ENCODE data around the gene RTP5.
"Not testable (repeated sequence)": the region's sequence is repeated elsewhere in the genome, so short reads cannot be mapped to it uniquely, and the experiment has no call there.

Gene RTP5

DNA sequence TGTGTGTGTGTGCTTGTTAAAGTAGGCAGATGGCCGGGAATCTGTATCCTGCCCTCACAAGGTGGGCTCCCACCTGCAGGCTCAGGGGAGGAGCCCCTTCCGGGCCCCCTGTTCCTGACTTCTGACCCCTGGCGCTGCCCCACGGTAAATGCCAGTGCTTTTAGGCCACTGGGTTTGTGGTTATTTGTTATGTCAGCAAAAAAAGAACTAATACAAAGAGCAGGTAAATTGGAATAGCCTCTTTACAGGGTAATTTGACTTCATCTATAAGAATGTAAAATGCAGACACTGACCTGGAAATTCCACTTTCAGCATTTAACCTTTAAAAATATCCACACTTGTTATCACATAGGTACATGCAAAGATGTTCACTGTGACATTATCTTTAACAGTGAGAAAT lies 44.2 kb downstream of the RTP5 start:
- Histone ChIP-seq H4K20me1 (ENCODE audit: low read depth, low read length) (no peaks in the 10 kb centered on the region), H2AFZ (ENCODE audit: low read depth, low read length, severe bottlenecking) (no peak overlapping the region), H3K27me3 (ENCODE audit: low read length) (no peaks in the 10 kb centered on the region), H3K4me2 (ENCODE audit: low read depth, low read length, poor library complexity, severe bottlenecking) (no peak overlapping the region), H3K9ac (ENCODE audit: low read length) (no peak overlapping the region), H3K9me2 (replicated peaks; ENCODE audit: insufficient read depth, low read length) (no peaks in the 10 kb centered on the region), H3K27ac (ENCODE audit: low read depth, low read length) (no peak overlapping the region), H3K9me3 (ENCODE audit: insufficient read depth, low read length) (no peaks in the 10 kb centered on the region), H3F3A (ENCODE audit: insufficient read depth) (no peaks in the 10 kb centered on the region), H3K4me3 (ENCODE audit: insufficient read depth, low read length, poor library complexity, severe bottlenecking) (no peak overlapping the region), H3K79me2 (ENCODE audit: insufficient read depth, low read length) (no peaks in the 10 kb centered on the region), H3K36me3 (ENCODE audit: low read length) (no peaks in the 10 kb centered on the region)
- TF ChIP-seq EZH2phosphoT487 (conservative IDR thresholded peaks at IDR 0.05; ENCODE audit: low read length) (no peak), CTCF (IDR thresholded peaks at IDR 0.05; ENCODE audit: insufficient read depth, low read length, poor library complexity, severe bottlenecking) (no peak)

DNA sequence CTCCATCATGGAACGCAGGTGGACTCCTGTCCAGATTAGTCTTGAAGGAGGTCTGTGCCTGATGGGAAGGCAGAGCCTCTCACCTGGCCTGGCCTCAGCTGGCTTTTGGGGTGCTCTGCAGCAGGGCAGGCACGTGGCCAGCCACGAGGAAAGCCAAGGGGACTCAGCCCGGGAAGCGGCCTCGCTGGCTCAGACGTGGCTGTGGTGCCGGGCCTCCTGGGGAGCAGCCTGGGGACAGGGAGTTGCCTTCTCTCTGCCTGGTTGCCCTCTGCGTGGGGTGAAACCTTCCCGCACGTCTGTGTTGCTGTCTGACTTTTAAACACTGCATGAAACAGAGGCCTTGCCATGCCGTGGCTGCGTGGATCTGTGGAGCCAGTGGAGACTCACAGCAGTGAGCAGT lies 45.0 kb downstream of the RTP5 start:
- no peaks in the 10 kb centered on the region for H3F3A ChIP-seq (ENCODE audit: insufficient read depth)
- H4K20me1 ChIP-seq (ENCODE audit: low read depth, low read length) = no peaks in the 10 kb centered on the region
- no peak overlapping the region for H2AFZ ChIP-seq (ENCODE audit: low read depth, low read length, severe bottlenecking)
- no peak overlapping the region for H3K27ac ChIP-seq (ENCODE audit: low read depth, low read length)
- no peaks in the 10 kb centered on the region for H3K36me3 ChIP-seq (ENCODE audit: low read length)
- H3K4me3 ChIP-seq (ENCODE audit: insufficient read depth, low read length, poor library complexity, severe bottlenecking) = no peak overlapping the region
- no peak overlapping the region for H3K4me2 ChIP-seq (ENCODE audit: low read depth, low read length, poor library complexity, severe bottlenecking)
- TF ChIP-seq EZH2phosphoT487 (conservative IDR thresholded peaks at IDR 0.05; ENCODE audit: low read length) (no peak), CTCF (IDR thresholded peaks at IDR 0.05; ENCODE audit: insufficient read depth, low read length, poor library complexity, severe bottlenecking) (no peak)
- no peaks in the 10 kb centered on the region for H3K9me2 ChIP-seq (replicated peaks; ENCODE audit: insufficient read depth, low read length)
- no peaks in the 10 kb centered on the region for H3K9me3 ChIP-seq (ENCODE audit: insufficient read depth, low read length)
- H3K9ac ChIP-seq (ENCODE audit: low read length) = no peak overlapping the region
- H3K79me2 ChIP-seq (ENCODE audit: insufficient read depth, low read length) = no peaks in the 10 kb centered on the region
- H3K27me3 ChIP-seq (ENCODE audit: low read length) = no peaks in the 10 kb centered on the region

DNA sequence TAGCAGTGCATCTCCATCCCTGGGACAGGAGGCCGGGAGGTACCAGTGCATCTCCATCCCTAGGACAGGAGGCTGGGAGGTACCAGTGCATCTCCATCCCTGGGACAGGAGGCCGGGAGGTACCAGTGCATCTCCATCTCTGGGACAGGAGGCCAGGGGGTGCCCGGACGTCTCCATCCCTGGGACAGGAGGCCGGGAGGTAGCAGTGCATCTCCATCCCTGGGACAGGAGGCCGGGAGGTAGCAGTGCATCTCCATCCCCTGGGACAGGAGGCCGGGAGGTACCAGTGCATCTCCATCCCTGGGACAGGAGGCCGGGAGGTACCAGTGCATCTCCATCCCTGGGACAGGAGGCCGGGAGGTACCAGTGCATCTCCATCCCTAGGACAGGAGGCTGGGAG lies 52.1 kb downstream of the RTP5 start:
- not testable (repeated sequence) for H3K27me3 ChIP-seq (ENCODE audit: low read length); H3F3A ChIP-seq (ENCODE audit: insufficient read depth); H3K36me3 ChIP-seq (ENCODE audit: low read length); H3K9me3 ChIP-seq (ENCODE audit: insufficient read depth, low read length); H4K20me1 ChIP-seq (ENCODE audit: low read depth, low read length); H3K9ac ChIP-seq (ENCODE audit: low read length); H3K4me3 ChIP-seq (ENCODE audit: insufficient read depth, low read length, poor library complexity, severe bottlenecking); H3K79me2 ChIP-seq (ENCODE audit: insufficient read depth, low read length); H3K4me2 ChIP-seq (ENCODE audit: low read depth, low read length, poor library complexity, severe bottlenecking); H2AFZ ChIP-seq (ENCODE audit: low read depth, low read length, severe bottlenecking); H3K27ac ChIP-seq (ENCODE audit: low read depth, low read length); H3K9me2 ChIP-seq (replicated peaks; ENCODE audit: insufficient read depth, low read length)

- H3K79me2 ChIP-seq (ENCODE audit: insufficient read depth, low read length) = no peaks in the 10 kb centered on the region
Observed at GRCh38 chr2:241922411-241922810, 52.9 kb downstream of the RTP5 start.

DNA sequence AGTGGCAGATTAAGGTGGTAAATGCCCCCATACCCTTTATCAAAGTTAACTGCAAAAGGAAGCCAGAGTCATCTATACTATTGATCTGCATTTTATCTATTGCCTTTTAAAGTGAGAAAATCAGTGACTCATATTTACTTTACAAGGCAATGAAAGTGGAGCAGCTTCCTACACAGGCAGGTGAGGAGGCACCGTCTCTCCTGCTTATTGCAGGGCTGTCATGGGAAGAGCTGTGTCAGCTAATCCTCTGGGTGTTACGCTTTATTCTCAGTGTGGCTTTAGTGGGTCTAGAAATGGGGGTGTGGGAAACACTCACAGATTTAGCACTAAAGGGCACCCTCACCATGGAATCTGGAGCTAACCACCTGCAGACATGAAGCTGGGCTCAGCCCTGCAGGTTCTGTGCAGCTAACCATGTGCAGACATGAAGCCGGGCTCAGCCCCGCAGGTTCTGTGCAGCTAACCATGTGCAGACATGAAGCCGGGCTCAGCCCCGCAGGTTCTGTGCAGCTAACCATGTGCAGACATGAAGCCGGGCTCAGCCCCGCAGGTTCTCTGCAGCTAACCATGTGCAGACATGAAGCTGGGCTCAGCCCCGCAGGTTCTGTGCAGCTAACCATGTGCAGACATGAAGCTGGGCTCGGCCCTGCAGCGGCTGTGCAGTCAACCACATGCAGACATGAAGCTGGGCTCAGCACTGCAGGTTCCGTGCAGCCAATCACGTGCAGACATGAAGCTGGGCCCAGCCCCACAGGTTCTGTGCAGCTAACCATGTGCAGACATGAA lies 53.5 kb downstream of the RTP5 start:
- not testable (repeated sequence) for H3K27me3 ChIP-seq (ENCODE audit: low read length); H3K4me2 ChIP-seq (ENCODE audit: low read depth, low read length, poor library complexity, severe bottlenecking); H2AFZ ChIP-seq (ENCODE audit: low read depth, low read length, severe bottlenecking); H3K9me3 ChIP-seq (ENCODE audit: insufficient read depth, low read length); H3K4me3 ChIP-seq (ENCODE audit: insufficient read depth, low read length, poor library complexity, severe bottlenecking); H3K27ac ChIP-seq (ENCODE audit: low read depth, low read length); H4K20me1 ChIP-seq (ENCODE audit: low read depth, low read length); H3K9me2 ChIP-seq (replicated peaks; ENCODE audit: insufficient read depth, low read length); H3F3A ChIP-seq (ENCODE audit: insufficient read depth); H3K9ac ChIP-seq (ENCODE audit: low read length); H3K36me3 ChIP-seq (ENCODE audit: low read length); H3K79me2 ChIP-seq (ENCODE audit: insufficient read depth, low read length)

More at GRCh38 chr2:241922411-241922810, 52.9 kb downstream of the RTP5 start:
- Histone ChIP-seq H3K9me2 (replicated peaks; ENCODE audit: insufficient read depth, low read length) (no peaks in the 10 kb centered on the region), H3K27me3 (ENCODE audit: low read length) (no peaks in the 10 kb centered on the region), H2AFZ (ENCODE audit: low read depth, low read length, severe bottlenecking) (no peak overlapping the region), H3K9me3 (ENCODE audit: insufficient read depth, low read length) (no peaks in the 10 kb centered on the region), H3K27ac (ENCODE audit: low read depth, low read length) (no peak overlapping the region), H3K4me2 (ENCODE audit: low read depth, low read length, poor library complexity, severe bottlenecking) (no peak overlapping the region), H3K9ac (ENCODE audit: low read length) (no peak overlapping the region), H3K4me3 (ENCODE audit: insufficient read depth, low read length, poor library complexity, severe bottlenecking) (no peak overlapping the region), H4K20me1 (ENCODE audit: low read depth, low read length) (no peaks in the 10 kb centered on the region), H3K36me3 (ENCODE audit: low read length) (no peaks in the 10 kb centered on the region), H3F3A (ENCODE audit: insufficient read depth) (no peaks in the 10 kb centered on the region)
- TF ChIP-seq CTCF (IDR thresholded peaks at IDR 0.05; ENCODE audit: insufficient read depth, low read length, poor library complexity, severe bottlenecking) (no peak), EZH2phosphoT487 (conservative IDR thresholded peaks at IDR 0.05; ENCODE audit: low read length) (no peak)
